ENCODE data around the gene TEC.

The TEC gene

DNA sequence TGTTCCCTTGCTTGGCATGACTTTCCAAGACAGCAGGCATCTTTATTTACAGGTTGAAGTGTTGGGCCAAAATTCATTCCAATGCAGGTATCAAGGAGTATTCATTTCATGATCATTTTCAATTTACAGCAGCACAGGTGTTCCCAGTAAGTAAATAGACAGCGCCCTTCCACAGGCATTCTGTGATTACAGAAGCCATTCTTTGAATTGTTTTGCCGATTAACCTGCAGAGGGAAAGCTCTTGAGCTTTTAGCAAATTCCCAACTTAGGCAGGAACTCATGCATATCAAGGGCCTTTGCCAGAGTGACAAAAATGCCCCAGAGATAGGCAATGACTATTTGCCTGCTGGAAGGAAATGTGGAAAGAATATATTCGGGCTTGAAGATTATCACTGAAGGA lies 142.4 kb downstream of the TEC start:
- Histone ChIP-seq H2AFZ (ENCODE audit: low read length) (no peak overlapping the region), H3K4me1 (ENCODE audit: insufficient read depth, low read length, poor library complexity, severe bottlenecking) (peaks cover 4% of the 10 kb centered on the region), H3K9me3 (ENCODE audit: insufficient read depth, low read depth, low read length) (no peaks in the 10 kb centered on the region), H3K36me3 (ENCODE audit: insufficient read depth, low read length) (no peaks in the 10 kb centered on the region), H4K20me1 (ENCODE audit: insufficient read depth, low read length, poor library complexity, severe bottlenecking) (no peaks in the 10 kb centered on the region), H3F3A (ENCODE audit: low read depth) (no peaks in the 10 kb centered on the region), H3K4me2 (ENCODE audit: low read depth, low read length, poor library complexity, severe bottlenecking) (no peak overlapping the region), H3K27me3 (ENCODE audit: insufficient read depth, low read length, poor library complexity, severe bottlenecking) (no peaks in the 10 kb centered on the region), H3K9me2 (replicated peaks; ENCODE audit: low read depth, low read length) (no peaks in the 10 kb centered on the region), H3K79me2 (ENCODE audit: insufficient read depth, low read length) (no peaks in the 10 kb centered on the region), H3K4me3 (ENCODE audit: low read length, poor library complexity, severe bottlenecking) (no peak overlapping the region), H3K9ac (ENCODE audit: low read depth, low read length, poor library complexity, severe bottlenecking) (no peak overlapping the region)
- TF ChIP-seq EZH2phosphoT487 (IDR thresholded peaks at IDR 0.05; ENCODE audit: borderline replicate concordance): no peak
- TF ChIP-seq, protein P1, sequence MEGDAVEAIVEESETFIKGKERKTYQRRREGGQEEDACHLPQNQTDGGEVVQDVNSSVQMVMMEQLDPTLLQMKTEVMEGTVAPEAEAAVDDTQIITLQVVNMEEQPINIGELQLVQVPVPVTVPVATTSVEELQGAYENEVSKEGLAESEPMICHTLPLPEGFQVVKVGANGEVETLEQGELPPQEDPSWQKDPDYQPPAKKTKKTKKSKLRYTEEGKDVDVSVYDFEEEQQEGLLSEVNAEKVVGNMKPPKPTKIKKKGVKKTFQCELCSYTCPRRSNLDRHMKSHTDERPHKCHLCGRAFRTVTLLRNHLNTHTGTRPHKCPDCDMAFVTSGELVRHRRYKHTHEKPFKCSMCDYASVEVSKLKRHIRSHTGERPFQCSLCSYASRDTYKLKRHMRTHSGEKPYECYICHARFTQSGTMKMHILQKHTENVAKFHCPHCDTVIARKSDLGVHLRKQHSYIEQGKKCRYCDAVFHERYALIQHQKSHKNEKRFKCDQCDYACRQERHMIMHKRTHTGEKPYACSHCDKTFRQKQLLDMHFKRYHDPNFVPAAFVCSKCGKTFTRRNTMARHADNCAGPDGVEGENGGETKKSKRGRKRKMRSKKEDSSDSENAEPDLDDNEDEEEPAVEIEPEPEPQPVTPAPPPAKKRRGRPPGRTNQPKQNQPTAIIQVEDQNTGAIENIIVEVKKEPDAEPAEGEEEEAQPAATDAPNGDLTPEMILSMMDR (conservative IDR thresholded peaks at IDR 0.05; ENCODE audit: low read length): no peak

DNA sequence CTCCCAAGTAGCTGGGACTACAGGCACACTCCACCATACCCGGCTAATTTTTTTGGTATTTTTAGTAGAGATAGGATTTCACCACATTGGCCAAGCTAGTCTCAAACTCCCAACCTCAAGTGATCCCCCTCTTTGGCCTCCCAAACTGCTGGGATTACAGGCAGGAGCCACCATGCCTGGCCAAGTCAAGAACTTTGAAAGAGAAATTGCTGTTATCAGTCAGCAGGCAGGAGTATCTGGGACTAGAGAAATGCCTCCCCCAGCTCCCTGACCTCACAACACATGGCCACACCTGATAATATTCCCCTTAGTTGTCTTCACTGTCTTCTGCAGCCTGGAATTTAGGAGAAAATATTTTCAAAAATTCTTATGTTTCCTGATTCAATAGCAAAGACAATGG lies 143.0 kb downstream of the TEC start:
- Histone ChIP-seq H4K20me1 (ENCODE audit: insufficient read depth, low read length, poor library complexity, severe bottlenecking) (no peaks in the 10 kb centered on the region), H3K9me3 (ENCODE audit: insufficient read depth, low read depth, low read length) (no peaks in the 10 kb centered on the region), H2AFZ (ENCODE audit: low read length) (no peak overlapping the region), H3K9me2 (replicated peaks; ENCODE audit: low read depth, low read length) (no peaks in the 10 kb centered on the region), H3K79me2 (ENCODE audit: insufficient read depth, low read length) (no peaks in the 10 kb centered on the region), H3K4me2 (ENCODE audit: low read depth, low read length, poor library complexity, severe bottlenecking) (no peak overlapping the region), H3K36me3 (ENCODE audit: insufficient read depth, low read length) (no peaks in the 10 kb centered on the region), H3K27me3 (ENCODE audit: insufficient read depth, low read length, poor library complexity, severe bottlenecking) (no peaks in the 10 kb centered on the region), H3K4me3 (ENCODE audit: low read length, poor library complexity, severe bottlenecking) (no peak overlapping the region), H3F3A (ENCODE audit: low read depth) (no peaks in the 10 kb centered on the region), H3K4me1 (ENCODE audit: insufficient read depth, low read length, poor library complexity, severe bottlenecking) (peaks cover 4% of the 10 kb centered on the region), H3K9ac (ENCODE audit: low read depth, low read length, poor library complexity, severe bottlenecking) (no peak overlapping the region)
- TF ChIP-seq EZH2phosphoT487 (IDR thresholded peaks at IDR 0.05; ENCODE audit: borderline replicate concordance): no peak
- TF ChIP-seq, protein P1 (conservative IDR thresholded peaks at IDR 0.05; ENCODE audit: low read length): no peak

DNA sequence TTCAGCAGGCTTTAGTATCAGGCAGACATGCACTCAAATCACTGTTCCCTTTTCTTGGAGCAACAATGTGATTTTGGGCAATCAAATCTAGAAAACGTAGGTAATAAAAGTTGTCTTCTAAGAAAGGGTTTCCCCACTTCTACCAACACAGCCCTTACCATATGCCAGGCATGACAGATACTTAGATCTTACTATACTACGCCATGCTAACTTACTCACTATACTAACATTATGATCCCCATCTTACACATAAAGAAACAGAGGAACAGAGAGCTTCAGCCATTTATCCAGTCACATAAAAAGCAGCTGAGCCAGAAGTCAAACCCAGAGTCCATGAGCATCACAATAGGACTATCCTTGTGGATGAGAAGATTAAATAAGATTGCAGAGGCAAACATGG lies 144.8 kb downstream of the TEC start:
- TF ChIP-seq, protein P1 (conservative IDR thresholded peaks at IDR 0.05; ENCODE audit: low read length): no peak
- TF ChIP-seq EZH2phosphoT487 (IDR thresholded peaks at IDR 0.05; ENCODE audit: borderline replicate concordance): no peak
- Histone ChIP-seq H3K79me2 (ENCODE audit: insufficient read depth, low read length) (no peaks in the 10 kb centered on the region), H3K9me2 (replicated peaks; ENCODE audit: low read depth, low read length) (no peaks in the 10 kb centered on the region), H2AFZ (ENCODE audit: low read length) (no peak overlapping the region), H3K4me3 (ENCODE audit: low read length, poor library complexity, severe bottlenecking) (no peak overlapping the region), H3K27me3 (ENCODE audit: insufficient read depth, low read length, poor library complexity, severe bottlenecking) (no peaks in the 10 kb centered on the region), H3F3A (ENCODE audit: low read depth) (no peaks in the 10 kb centered on the region), H3K36me3 (ENCODE audit: insufficient read depth, low read length) (no peaks in the 10 kb centered on the region), H3K9ac (ENCODE audit: low read depth, low read length, poor library complexity, severe bottlenecking) (no peak overlapping the region), H3K9me3 (ENCODE audit: insufficient read depth, low read depth, low read length) (no peaks in the 10 kb centered on the region), H3K4me1 (ENCODE audit: insufficient read depth, low read length, poor library complexity, severe bottlenecking) (peaks cover 4% of the 10 kb centered on the region), H4K20me1 (ENCODE audit: insufficient read depth, low read length, poor library complexity, severe bottlenecking) (no peaks in the 10 kb centered on the region), H3K4me2 (ENCODE audit: low read depth, low read length, poor library complexity, severe bottlenecking) (no peak overlapping the region)

All from Loucy (cell line).